A673 (cell line): ENCODE data around the gene GLIPR1. TPM values are rescaled to one million over a fixed set of nuclear protein-coding genes. Genes with fewer than 3 reads are reported as not detected.
"Not testable (repeated sequence)": the region's sequence is repeated elsewhere in the genome, so short reads cannot be mapped to it uniquely, and the experiment has no call there.

Experiments
- BruUV-seq: library from RNA; stranded (reverse); fragments of 400-500 nt; replicated peaks from 2 replicates; lab custom pipeline; 2021; lab: Mats Ljungman, UMichigan
- CTCF ChIA-PET: fragments of 300-600 bp; sonication (Branson Sonifier 250); formaldehyde crosslinking; loops from one replicate; lab custom pipeline; 2022; ENCODE audit warnings: antibody characterized with exemption; lab: Charles Lee
- POLR2A ChIA-PET: fragments of 300-600 bp; sonication (Branson Sonifier 250); formaldehyde crosslinking; loops from one replicate; lab custom pipeline; 2022; ENCODE audit warnings: antibody characterized with exemption; ENCODE audit not compliant: low non-redundant PET; lab: Charles Lee
- DNase-seq: peaks from one replicate; pipeline ENCODE4 v3.0.0-alpha.2; 2015; ENCODE audit warnings: low spot score
- H3K27ac ChIP-seq: fragments of 200-600 bp; sonication (generic); 2 replicates; pipeline ENCODE4 v1.5.1; 2016; ENCODE audit warnings: mixed run types, low read depth, mild to moderate bottlenecking, mixed read lengths, antibody characterized with exemption, low read length; ENCODE audit not compliant: poor library complexity, severe bottlenecking
- H3K27me3 ChIP-seq: fragments of 200-600 bp; sonication (generic); replicated peaks from 2 replicates; pipeline ENCODE4 v1.6.1; 2017; ENCODE audit warnings: mixed run types, low read depth, mild to moderate bottlenecking, mixed read lengths, antibody characterized with exemption, low read length; ENCODE audit not compliant: insufficient read depth, poor library complexity
- H3K36me3 ChIP-seq: fragments of 200-600 bp; sonication (generic); 2 replicates; pipeline ENCODE4 v1.6.1; 2016; ENCODE audit warnings: mixed run types, mild to moderate bottlenecking, mixed read lengths, antibody characterized with exemption, low read length; ENCODE audit not compliant: insufficient read depth, poor library complexity, severe bottlenecking
- H3K4me1 ChIP-seq: fragments of 200-600 bp; sonication (generic); 2 replicates; pipeline ENCODE4 v1.6.1; 2017; ENCODE audit warnings: mixed run types, mild to moderate bottlenecking, mixed read lengths, antibody characterized with exemption, low read length; ENCODE audit not compliant: insufficient read depth, poor library complexity, severe bottlenecking
- H3K4me3 ChIP-seq: fragments of 200-600 bp; sonication (generic); 2 replicates; pipeline ENCODE4 v1.5.1; 2016; ENCODE audit warnings: low read depth, mixed run types, mild to moderate bottlenecking, mixed read lengths, low read length; ENCODE audit not compliant: poor library complexity, severe bottlenecking
- H3K9me3 ChIP-seq: fragments of 200-600 bp; sonication (generic); 2 replicates; pipeline ENCODE4 v1.6.1; 2016; ENCODE audit warnings: mixed run types, low read depth, mild to moderate bottlenecking, mixed read lengths, antibody characterized with exemption, low read length; ENCODE audit not compliant: poor library complexity, severe bottlenecking
- EZH2 ChIP-seq: fragments of 200-600 bp; sonication (generic); IDR thresholded peaks from 2 replicates; pipeline ENCODE4 v1.6.1; 2017; ENCODE audit warnings: borderline replicate concordance, low read depth, mild to moderate bottlenecking, mixed read lengths, antibody characterized with exemption, low read length; ENCODE audit not compliant: poor library complexity, severe bottlenecking
- intact Hi-C: fragments of 100-400 bp; cut with micrococcal nuclease; formaldehyde crosslinking; loops from one replicate; pipeline ENCODE4 v1.10.0; 2022; ENCODE audit not compliant: unreplicated experiment
- total RNA-seq: library from RNA; stranded (reverse); gene quantifications from 2 replicates; pipeline ENCODE4 v1.2.3, GENCODE V29; 2021
- TF ChIP-seq, protein P1 (sequence below): fragments of 300-800, 200-600 bp; sonication (generic); conservative IDR thresholded peaks from 2 replicates; pipeline ENCODE4 v1.5.1; 2017; ENCODE audit warnings: low read depth, mild to moderate bottlenecking, antibody characterized with exemption, low read length, moderate library complexity, mixed read lengths

GLIPR1 gene
- total RNA-seq, 1 experiment from 2014 or later = 19.7 TPM

GRCh38 chr12:75438059-75438754, 42.3 kb upstream of the GLIPR1 start:
- no TSS peak for BruUV-seq

GRCh38 chr12:75439048-75439447, 41.5 kb upstream of the GLIPR1 start:
- Histone ChIP-seq H3K4me1 (no peaks in the 10 kb centered on the region), H3K9me3 (no peaks in the 10 kb centered on the region), H3K36me3 (no peaks in the 10 kb centered on the region), H3K27me3 (no peaks in the 10 kb centered on the region), H3K27ac (no peak overlapping the region), H3K4me3 (no peak overlapping the region)
- TF ChIP-seq, protein P1, sequence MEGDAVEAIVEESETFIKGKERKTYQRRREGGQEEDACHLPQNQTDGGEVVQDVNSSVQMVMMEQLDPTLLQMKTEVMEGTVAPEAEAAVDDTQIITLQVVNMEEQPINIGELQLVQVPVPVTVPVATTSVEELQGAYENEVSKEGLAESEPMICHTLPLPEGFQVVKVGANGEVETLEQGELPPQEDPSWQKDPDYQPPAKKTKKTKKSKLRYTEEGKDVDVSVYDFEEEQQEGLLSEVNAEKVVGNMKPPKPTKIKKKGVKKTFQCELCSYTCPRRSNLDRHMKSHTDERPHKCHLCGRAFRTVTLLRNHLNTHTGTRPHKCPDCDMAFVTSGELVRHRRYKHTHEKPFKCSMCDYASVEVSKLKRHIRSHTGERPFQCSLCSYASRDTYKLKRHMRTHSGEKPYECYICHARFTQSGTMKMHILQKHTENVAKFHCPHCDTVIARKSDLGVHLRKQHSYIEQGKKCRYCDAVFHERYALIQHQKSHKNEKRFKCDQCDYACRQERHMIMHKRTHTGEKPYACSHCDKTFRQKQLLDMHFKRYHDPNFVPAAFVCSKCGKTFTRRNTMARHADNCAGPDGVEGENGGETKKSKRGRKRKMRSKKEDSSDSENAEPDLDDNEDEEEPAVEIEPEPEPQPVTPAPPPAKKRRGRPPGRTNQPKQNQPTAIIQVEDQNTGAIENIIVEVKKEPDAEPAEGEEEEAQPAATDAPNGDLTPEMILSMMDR = no peak
- no peak for TF ChIP-seq EZH2
- CTCF ChIA-PET = interaction anchor here (0.6 kb wide), 1 partner anchor 929 kb away, joined by 3 read pairs; no protein-coding TSS in a partner anchor
- no peak for DNase-seq
- POLR2A ChIA-PET = no interaction called here
- intact Hi-C loops = no loop called here
- no TSS peak for BruUV-seq

More at GRCh38 chr12:75438059-75438754, 42.3 kb upstream of the GLIPR1 start:
- no peaks in the 10 kb centered on the region for H3K36me3 ChIP-seq
- intact Hi-C loops = no loop called here
- no peak overlapping the region for H3K27ac ChIP-seq
- TF ChIP-seq, protein P1 = no peak
- TF ChIP-seq EZH2 = no peak
- no peaks in the 10 kb centered on the region for H3K9me3 ChIP-seq
- no peaks in the 10 kb centered on the region for H3K4me1 ChIP-seq
- no peak for DNase-seq
- ChIA-PET CTCF (interaction anchor here (0.6 kb wide), 1 partner anchor 930 kb away, joined by 3 read pairs; no protein-coding TSS in a partner anchor), POLR2A (no interaction called here)
- no peaks in the 10 kb centered on the region for H3K27me3 ChIP-seq
- H3K4me3 ChIP-seq = no peak overlapping the region

DNA sequence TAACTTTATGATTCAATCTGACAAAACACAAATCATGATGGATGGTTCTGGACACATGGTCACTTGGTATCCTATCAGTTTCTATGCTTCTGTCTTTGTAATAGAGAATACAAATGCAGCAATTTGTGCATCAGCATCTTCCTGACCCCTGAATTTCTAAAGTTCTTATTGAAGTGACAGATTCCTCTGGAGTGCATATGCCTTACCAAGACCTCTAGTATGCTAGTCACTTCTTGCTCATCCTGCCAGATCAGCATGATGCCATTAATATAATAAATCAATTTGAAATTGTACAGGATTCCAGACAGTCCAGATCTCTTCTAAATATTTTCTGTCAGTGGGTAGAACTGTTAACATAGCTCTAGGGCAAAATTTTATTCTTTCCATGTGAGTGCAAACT, 40.6 kb upstream of the GLIPR1 start:
- no peak overlapping the region for H3K27ac ChIP-seq
- intact Hi-C loops = no loop called here
- no peaks in the 10 kb centered on the region for H3K9me3 ChIP-seq
- no TSS peak for BruUV-seq
- H3K36me3 ChIP-seq = no peaks in the 10 kb centered on the region
- CTCF ChIA-PET = no interaction called here
- H3K4me3 ChIP-seq = no peak overlapping the region
- no peaks in the 10 kb centered on the region for H3K4me1 ChIP-seq
- no peaks in the 10 kb centered on the region for H3K27me3 ChIP-seq
- DNase-seq = no peak
- POLR2A ChIA-PET = no interaction called here
- TF ChIP-seq, protein P1 = no peak
- TF ChIP-seq EZH2 = no peak

DNA sequence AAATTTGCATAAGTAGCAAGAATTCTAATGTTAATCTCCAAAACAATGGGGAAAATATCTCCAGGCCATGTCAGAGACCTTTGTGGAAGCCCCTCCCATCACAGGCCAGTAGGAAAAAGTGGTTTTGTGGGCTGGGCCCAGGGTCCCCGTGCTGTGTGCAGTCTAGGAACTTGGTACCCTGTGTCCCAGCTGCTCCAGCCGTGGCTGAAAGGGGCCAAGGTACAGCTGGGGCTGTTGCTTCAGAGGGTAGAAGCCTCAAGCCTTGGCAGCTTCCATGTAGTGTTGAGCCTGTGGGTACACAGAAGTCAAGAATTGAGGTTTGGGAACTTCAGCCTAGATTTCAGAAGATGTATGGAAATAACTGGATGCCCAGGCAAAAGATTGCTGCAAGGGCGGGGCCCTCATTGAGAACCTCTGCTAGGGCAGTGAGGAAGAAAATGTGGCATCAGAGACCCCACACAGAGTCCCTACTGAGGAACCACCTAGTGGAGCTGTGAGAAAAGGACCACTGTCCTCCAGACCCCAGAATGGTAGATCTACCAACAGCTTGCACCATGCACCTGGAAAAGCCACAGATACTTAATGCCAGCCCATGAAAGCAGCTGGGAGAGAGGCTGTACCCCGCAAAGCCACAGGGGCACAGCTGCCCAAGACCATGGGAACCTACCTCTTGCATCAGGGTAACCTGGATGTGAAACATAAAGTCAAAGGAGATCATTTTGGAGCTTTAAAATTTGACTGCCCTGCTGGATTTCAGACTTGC, 38.7 kb upstream of the GLIPR1 start:
- H3K4me3 ChIP-seq, POLR2A ChIA-PET, H3K27ac ChIP-seq, BruUV-seq, H3K4me1 ChIP-seq, H3K9me3 ChIP-seq, DNase-seq, intact Hi-C loops, H3K36me3 ChIP-seq, H3K27me3 ChIP-seq, CTCF ChIA-PET: not testable (repeated sequence)

DNA sequence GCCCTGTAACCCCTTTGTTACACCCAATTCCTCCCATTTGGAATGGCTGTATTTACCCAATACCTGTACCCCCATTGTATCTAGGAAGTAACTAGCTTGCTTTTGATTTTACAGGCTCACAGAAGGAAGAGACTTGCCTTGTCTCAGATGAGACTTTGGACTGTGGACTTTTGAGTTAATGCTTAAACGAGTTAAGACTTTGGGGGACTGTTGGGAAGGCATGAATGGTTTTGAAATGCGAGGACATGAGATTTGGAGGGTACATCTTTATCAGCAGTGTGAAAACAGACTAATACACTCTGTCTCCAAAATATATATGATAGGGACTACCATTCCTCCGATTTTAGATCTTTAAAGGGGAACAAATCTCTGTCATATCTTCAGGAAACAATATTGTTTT, 38.1 kb upstream of the GLIPR1 start:
- CTCF ChIA-PET, H3K27me3 ChIP-seq, H3K27ac ChIP-seq, BruUV-seq, H3K4me3 ChIP-seq, intact Hi-C loops, POLR2A ChIA-PET, DNase-seq, H3K36me3 ChIP-seq, H3K4me1 ChIP-seq, H3K9me3 ChIP-seq: not testable (repeated sequence)
